GM12878 (cell line): ENCODE data around the gene STATH. TPM values are rescaled to one million over a fixed set of nuclear protein-coding genes. Genes with fewer than 3 reads are reported as not detected.
A peak's percentile ranks its signal among the peaks of the same experiment; 100 is the strongest.

Experiments used
- ATAC-seq: fragments of 200-7000 bp; cut with Tn5 transposase; 3 replicates; pipeline ENCODE4 v1.9.1; 2020; ENCODE audit warnings: mild to moderate bottlenecking, moderate library complexity
- BruUV-seq: library from RNA; stranded (reverse); fragments of 400-500 nt; replicated peaks from 2 replicates; lab custom pipeline; 2021; lab: Mats Ljungman, UMichigan
- CTCF ChIA-PET: fragments of 300-600 bp; sonication (Branson Sonifier 250); formaldehyde crosslinking; extraction: SDS; loops from one replicate; lab custom pipeline; 2021; ENCODE audit warnings: inconsistent platforms; lab: Yijun Ruan, JAX
- POLR2A ChIA-PET: fragments of 350-600 bp; formaldehyde crosslinking; extraction: SDS; loops from one replicate; lab custom pipeline; 2021; ENCODE audit warnings: inconsistent platforms; lab: Charles Lee
- RAD21 ChIA-PET: fragments of 300-600 bp; sonication (Branson Sonifier 250); formaldehyde crosslinking; loops from one replicate; lab custom pipeline; 2023; ENCODE audit warnings: antibody characterized with exemption; ENCODE audit not compliant: unreplicated experiment; lab: Charles Lee
- SMC1A ChIA-PET: fragments of 300-600 bp; sonication (Branson Sonifier 250); formaldehyde crosslinking; loops from one replicate; lab custom pipeline; 2023; ENCODE audit not compliant: unreplicated experiment, uncharacterized antibody; lab: Charles Lee
- DNase-seq: peaks from one replicate; pipeline ENCODE4 v3.0.0-alpha.2; 2011; ENCODE audit warnings: low read depth, low spot score
- FAIRE-seq: peaks from 3 replicates; lab custom pipeline; 2011; peaks lifted over from hg19 to GRCh38; lab: Jason Lieb, UNC
- H2AFZ ChIP-seq: 2 replicates; pipeline ENCODE4 v1.6.0; 2011; ENCODE audit warnings: low read depth, low read length, control low read depth; ENCODE audit not compliant: control insufficient read depth
- H3K27ac ChIP-seq: 2 replicates; pipeline ENCODE4 v1.5.1; 2011; ENCODE audit warnings: control low read depth; ENCODE audit not compliant: control insufficient read depth, insufficient read depth
- H3K27me3 ChIP-seq, 2 experiments: replicated peaks in 1 of 2; 2 replicates each; pipeline versions ENCODE4 v1.6.0 to v1.6.1; 2011; ENCODE audit warnings: low read length in 1 of 2; ENCODE audit not compliant: control insufficient read depth in 2 of 2, insufficient read depth in 2 of 2
- H3K36me3 ChIP-seq, 2 experiments: 2 replicates each; pipeline ENCODE4 v1.5.1; 2011; ENCODE audit warnings: low read length in 1 of 2; ENCODE audit not compliant: control insufficient read depth in 2 of 2, insufficient read depth in 2 of 2
- H3K4me1 ChIP-seq: 2 replicates; pipeline ENCODE4 v1.6.1; 2011; ENCODE audit warnings: mild to moderate bottlenecking, low read length, moderate library complexity, mixed read lengths; ENCODE audit not compliant: control insufficient read depth, insufficient read depth
- H3K4me2 ChIP-seq: 2 replicates; pipeline ENCODE4 v1.6.0; 2011; ENCODE audit warnings: control low read depth; ENCODE audit not compliant: control insufficient read depth, insufficient read depth
- H3K4me3 ChIP-seq: fragments of 200-600 bp; sonication (generic); 2 replicates; pipeline ENCODE4 v1.5.1; 2016
- H3K79me2 ChIP-seq: 2 replicates; pipeline ENCODE4 v1.6.0; 2011; ENCODE audit warnings: low read length; ENCODE audit not compliant: control insufficient read depth, insufficient read depth
- H3K9ac ChIP-seq: 2 replicates; pipeline ENCODE4 v1.8.0; 2011; ENCODE audit warnings: low read length, control low read depth, mixed read lengths; ENCODE audit not compliant: control insufficient read depth, insufficient read depth
- H3K9me3 ChIP-seq: replicated peaks from 3 replicates; pipeline ENCODE4 v1.5.1; 2011; ENCODE audit warnings: mild to moderate bottlenecking, low read length; ENCODE audit not compliant: control insufficient read depth, insufficient read depth
- H4K20me1 ChIP-seq: 2 replicates; pipeline ENCODE4 v1.6.0; 2011; ENCODE audit not compliant: control insufficient read depth, insufficient read depth
- EED ChIP-seq: sonication (generic); IDR thresholded peaks from 2 replicates; pipeline ENCODE4 v1.6.1; 2016; ENCODE audit warnings: antibody characterized with exemption, low read depth
- JUNB ChIP-seq: IDR thresholded peaks from 2 replicates; pipeline ENCODE4 v1.6.1; 2016; ENCODE audit warnings: antibody characterized with exemption, mild to moderate bottlenecking
- SRF ChIP-seq, 2 experiments: IDR thresholded peaks; 2 replicates each; pipeline ENCODE4 v1.6.1; 2011; ENCODE audit warnings: low read depth in 2 of 2, low read length in 2 of 2, mild to moderate bottlenecking in 1 of 2, moderate library complexity in 1 of 2
- TAF1 ChIP-seq: IDR thresholded peaks from 2 replicates; pipeline ENCODE4 v1.6.1; 2011; ENCODE audit warnings: mild to moderate bottlenecking, low read depth, low read length, borderline replicate concordance
- WGBS: methylation state at CpG from one replicate; pipeline ENCODE4 v1.1.6; 2016; ENCODE audit warnings: low lambda C conversion rate; ENCODE audit not compliant: insufficient replicate concordance, insufficient coverage; ENCODE audit errors: missing lambda C conversion rate; 5-methylcytosine and 5-hydroxymethylcytosine counted together
- in situ Hi-C: fragments of 300-500 bp; cut with MboI; formaldehyde crosslinking; loops from 9 replicates; pipeline ENCODE4 v1.14.3; 2018; ENCODE audit warnings: mixed read lengths
- intact Hi-C: fragments of 100-400 bp; cut with micrococcal nuclease; formaldehyde crosslinking; loops from one replicate; pipeline ENCODE4 v1.14.2; 2022; ENCODE audit not compliant: unreplicated experiment
- polyA plus RNA-seq, 11 experiments: library from polyadenylated mRNA; depleted of rRNA in 4 of 11; unstranded in 6 of 11; stranded (reverse) in 5 of 11; fragments of >200 nt; fragmentation: Nextera tagmentation in 4 of 11; fragmentation: Illumina TruSeq in 1 of 11; extraction: Ambion mirVana in 4 of 11; extraction: Trizol in 1 of 11; gene quantifications; 1 replicate in 1 of 11; 2 replicates in 10 of 11; pipeline versions ENCODE4 v1.2.1 to v1.2.3, GENCODE V29; 2011 to 2016; ENCODE audit warnings: inconsistent platforms in 2 of 11, missing spikeins in 2 of 11, low read depth in 1 of 11
- total RNA-seq, 4 experiments: library from RNA; depleted of rRNA in 3 of 4; stranded (reverse); fragments of >200 nt in 3 of 4; fragmentation: Illumina TruSeq in 1 of 4; extraction: Trizol in 1 of 4; gene quantifications; 2 replicates each; pipeline versions ENCODE4 v1.2.1 to v1.2.3, GENCODE V29; 2013 to 2021
- TF ChIP-seq, protein P1 (sequence below): fragments of 450-650 bp; IDR thresholded peaks from 2 replicates; pipeline ENCODE4 v1.6.1; 2016; ENCODE audit warnings: mild to moderate bottlenecking, moderate library complexity, borderline replicate concordance
- TF ChIP-seq, protein P2 (sequence below): fragments of 150-350 bp; IDR thresholded peaks from 2 replicates; pipeline ENCODE4 v1.6.1; 2016; ENCODE audit warnings: low read depth, low read length

Gene STATH
- total and polyA plus RNA-seq, 10 of the 15 experiments (the other 5 are each of a cell fraction or from before 2014, with no cell fraction given): 0.21 TPM; not detected in 9

DNA sequence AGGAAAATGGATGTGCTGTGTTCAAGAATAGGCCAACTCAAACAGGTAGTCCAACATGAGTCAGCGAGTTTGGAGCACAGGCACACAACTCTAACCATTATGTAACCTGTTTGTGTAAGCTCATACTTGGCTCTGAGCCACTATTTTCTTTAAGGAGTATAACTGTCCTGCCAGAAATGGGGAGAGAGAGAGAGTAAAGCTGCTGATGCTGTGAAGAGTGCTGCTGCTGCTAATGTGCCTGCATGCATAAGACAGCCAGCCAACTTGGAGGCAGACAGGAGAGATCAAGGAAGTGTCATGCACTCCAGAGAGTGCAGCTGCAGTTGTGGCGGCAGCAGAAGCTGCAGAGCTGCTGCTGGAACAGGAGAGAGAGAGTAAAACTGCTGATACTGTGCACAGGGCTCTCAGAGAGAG is 11.7 kb upstream of the STATH start:
- CTCF ChIA-PET: no interaction called here
- H3K27ac ChIP-seq: no peak overlapping the region
- peak; percentile 67 for TF ChIP-seq JUNB
- 0 out of 4 replicates have a peak, but pooled peaks of 1 of the 2 experiments have one; percentile 15 for TF ChIP-seq SRF (IDR thresholded peaks at IDR 0.05; ENCODE audit: low read depth in 2 of 2, low read length in 2 of 2)
- TF ChIP-seq EED: peak; percentile 13; the same call in 1 of the 2 replicates
- TF ChIP-seq TAF1: no peak
- TF ChIP-seq, protein P1, sequence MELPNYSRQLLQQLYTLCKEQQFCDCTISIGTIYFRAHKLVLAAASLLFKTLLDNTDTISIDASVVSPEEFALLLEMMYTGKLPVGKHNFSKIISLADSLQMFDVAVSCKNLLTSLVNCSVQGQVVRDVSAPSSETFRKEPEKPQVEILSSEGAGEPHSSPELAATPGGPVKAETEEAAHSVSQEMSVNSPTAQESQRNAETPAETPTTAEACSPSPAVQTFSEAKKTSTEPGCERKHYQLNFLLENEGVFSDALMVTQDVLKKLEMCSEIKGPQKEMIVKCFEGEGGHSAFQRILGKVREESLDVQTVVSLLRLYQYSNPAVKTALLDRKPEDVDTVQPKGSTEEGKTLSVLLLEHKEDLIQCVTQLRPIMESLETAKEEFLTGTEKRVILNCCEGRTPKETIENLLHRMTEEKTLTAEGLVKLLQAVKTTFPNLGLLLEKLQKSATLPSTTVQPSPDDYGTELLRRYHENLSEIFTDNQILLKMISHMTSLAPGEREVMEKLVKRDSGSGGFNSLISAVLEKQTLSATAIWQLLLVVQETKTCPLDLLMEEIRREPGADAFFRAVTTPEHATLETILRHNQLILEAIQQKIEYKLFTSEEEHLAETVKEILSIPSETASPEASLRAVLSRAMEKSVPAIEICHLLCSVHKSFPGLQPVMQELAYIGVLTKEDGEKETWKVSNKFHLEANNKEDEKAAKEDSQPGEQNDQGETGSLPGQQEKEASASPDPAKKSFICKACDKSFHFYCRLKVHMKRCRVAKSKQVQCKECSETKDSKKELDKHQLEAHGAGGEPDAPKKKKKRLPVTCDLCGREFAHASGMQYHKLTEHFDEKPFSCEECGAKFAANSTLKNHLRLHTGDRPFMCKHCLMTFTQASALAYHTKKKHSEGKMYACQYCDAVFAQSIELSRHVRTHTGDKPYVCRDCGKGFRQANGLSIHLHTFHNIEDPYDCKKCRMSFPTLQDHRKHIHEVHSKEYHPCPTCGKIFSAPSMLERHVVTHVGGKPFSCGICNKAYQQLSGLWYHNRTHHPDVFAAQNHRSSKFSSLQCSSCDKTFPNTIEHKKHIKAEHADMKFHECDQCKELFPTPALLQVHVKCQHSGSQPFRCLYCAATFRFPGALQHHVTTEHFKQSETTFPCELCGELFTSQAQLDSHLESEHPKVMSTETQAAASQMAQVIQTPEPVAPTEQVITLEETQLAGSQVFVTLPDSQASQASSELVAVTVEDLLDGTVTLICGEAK: no peak
- TF ChIP-seq, protein P2, sequence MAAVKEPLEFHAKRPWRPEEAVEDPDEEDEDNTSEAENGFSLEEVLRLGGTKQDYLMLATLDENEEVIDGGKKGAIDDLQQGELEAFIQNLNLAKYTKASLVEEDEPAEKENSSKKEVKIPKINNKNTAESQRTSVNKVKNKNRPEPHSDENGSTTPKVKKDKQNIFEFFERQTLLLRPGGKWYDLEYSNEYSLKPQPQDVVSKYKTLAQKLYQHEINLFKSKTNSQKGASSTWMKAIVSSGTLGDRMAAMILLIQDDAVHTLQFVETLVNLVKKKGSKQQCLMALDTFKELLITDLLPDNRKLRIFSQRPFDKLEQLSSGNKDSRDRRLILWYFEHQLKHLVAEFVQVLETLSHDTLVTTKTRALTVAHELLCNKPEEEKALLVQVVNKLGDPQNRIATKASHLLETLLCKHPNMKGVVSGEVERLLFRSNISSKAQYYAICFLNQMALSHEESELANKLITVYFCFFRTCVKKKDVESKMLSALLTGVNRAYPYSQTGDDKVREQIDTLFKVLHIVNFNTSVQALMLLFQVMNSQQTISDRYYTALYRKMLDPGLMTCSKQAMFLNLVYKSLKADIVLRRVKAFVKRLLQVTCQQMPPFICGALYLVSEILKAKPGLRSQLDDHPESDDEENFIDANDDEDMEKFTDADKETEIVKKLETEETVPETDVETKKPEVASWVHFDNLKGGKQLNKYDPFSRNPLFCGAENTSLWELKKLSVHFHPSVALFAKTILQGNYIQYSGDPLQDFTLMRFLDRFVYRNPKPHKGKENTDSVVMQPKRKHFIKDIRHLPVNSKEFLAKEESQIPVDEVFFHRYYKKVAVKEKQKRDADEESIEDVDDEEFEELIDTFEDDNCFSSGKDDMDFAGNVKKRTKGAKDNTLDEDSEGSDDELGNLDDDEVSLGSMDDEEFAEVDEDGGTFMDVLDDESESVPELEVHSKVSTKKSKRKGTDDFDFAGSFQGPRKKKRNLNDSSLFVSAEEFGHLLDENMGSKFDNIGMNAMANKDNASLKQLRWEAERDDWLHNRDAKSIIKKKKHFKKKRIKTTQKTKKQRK: no peak
- TF ChIP-seq, all 136 proteins: peak for 3
- peak; percentile 64 for ATAC-seq
- RAD21 ChIA-PET: no interaction called here
- Histone ChIP-seq H3K4me1 (no peaks in the 10 kb centered on the region), H3K79me2 (no peaks in the 10 kb centered on the region), H4K20me1 (no peaks in the 10 kb centered on the region), H3K36me3 (no peaks in the 10 kb centered on the region), H3K27me3 (no peaks in the 10 kb centered on the region), H3K4me2 (no peak overlapping the region), H3K9me3 (no peaks in the 10 kb centered on the region), H3K9ac (no peak overlapping the region), H3K4me3 (no peak overlapping the region), H2AFZ (no peak overlapping the region)
- WGBS: 2% methylated on average over 2 of the region's 2 CpGs
- SMC1A ChIA-PET: no interaction called here
- BruUV-seq: no TSS peak
- in situ Hi-C loops (no loop called here), intact Hi-C loops (no loop called here)
- POLR2A ChIA-PET: no interaction called here
- no peak for FAIRE-seq
- no peak for DNase-seq
